Measurements from ENCODE around the gene SSU72.
A peak's percentile ranks its signal among the peaks of the same experiment; 100 is the strongest.
"Not testable (repeated sequence)": the region's sequence is repeated elsewhere in the genome, so short reads cannot be mapped to it uniquely, and the experiment has no call there.

Gene SSU72

GRCh38 chr1:1510912-1511532 is 63.6 kb downstream of the SSU72 start:
- Histone ChIP-seq H2AFZ (ENCODE audit: low read depth, low read length) (peak overlapping the region; percentile 75), H3K36me3 (ENCODE audit: insufficient read depth, low read length) (peaks cover 11% of the 10 kb centered on the region; the same call in 1 of the 2 replicates), H3K4me1 (ENCODE audit: insufficient read depth, low read length) (peaks cover 19% of the 10 kb centered on the region), H4K20me1 (ENCODE audit: insufficient read depth, low read length) (peaks cover 9% of the 10 kb centered on the region; the same call in 1 of the 2 replicates), H3K9ac (ENCODE audit: low read depth, low read length) (peak overlapping the region; percentile 86), H3K4me3 (ENCODE audit: low read depth in 1 of 2, low read length in 2 of 2) (peak overlapping the region; percentile 71 to 84), H3K79me2 (ENCODE audit: insufficient read depth, low read length) (peaks cover 35% of the 10 kb centered on the region), H3K27me3 (ENCODE audit: insufficient read depth, low read length, poor library complexity) (no peaks in the 10 kb centered on the region), H3K9me3 (ENCODE audit: insufficient read depth, low read length, severe bottlenecking) (no peaks in the 10 kb centered on the region), H3K27ac (ENCODE audit: low read length) (peak overlapping the region; percentile 85), H3K4me2 (ENCODE audit: insufficient read depth, low read length) (peak overlapping the region; percentile 88)
- no peak for ATAC-seq (ENCODE audit: insufficient read depth, low read depth)
- DNase-seq, result no peak
- TF ChIP-seq CTCF (IDR thresholded peaks at IDR 0.05; ENCODE audit: borderline replicate concordance, extremely low read depth, low read length, poor library complexity, severe bottlenecking) (peak; percentile 17), EZH2 (IDR thresholded peaks at IDR 0.05; ENCODE audit: borderline replicate concordance, low read depth, low read length, severe bottlenecking) (no peak)

DNA sequence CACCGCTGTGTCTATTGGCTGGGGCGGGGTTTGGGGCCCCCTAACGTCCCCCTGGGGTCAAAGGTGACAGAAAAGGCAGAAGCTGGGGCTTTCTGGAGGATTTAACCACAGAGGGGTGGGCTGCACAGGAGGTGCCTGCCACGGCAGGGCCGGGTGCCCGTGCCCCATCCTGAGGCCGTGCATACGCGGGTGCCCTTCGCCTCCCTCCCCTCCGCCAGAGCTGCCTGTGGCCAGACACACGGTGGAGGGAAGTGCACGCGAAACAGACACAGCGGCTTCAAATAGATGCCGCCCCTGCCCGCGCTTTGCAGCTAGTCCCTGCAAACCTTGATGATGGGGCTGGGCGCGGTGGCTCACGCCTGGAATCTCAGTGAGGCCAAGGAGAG is 65.2 kb downstream of the SSU72 start:
- H3K27me3 ChIP-seq (ENCODE audit: insufficient read depth, low read length, poor library complexity); ATAC-seq (ENCODE audit: insufficient read depth, low read depth); H2AFZ ChIP-seq (ENCODE audit: low read depth, low read length); H3K27ac ChIP-seq (ENCODE audit: low read length); H3K9me3 ChIP-seq (ENCODE audit: insufficient read depth, low read length, severe bottlenecking); DNase-seq; H3K4me2 ChIP-seq (ENCODE audit: insufficient read depth, low read length); H3K36me3 ChIP-seq (ENCODE audit: insufficient read depth, low read length); H3K9ac ChIP-seq (ENCODE audit: low read depth, low read length); H4K20me1 ChIP-seq (ENCODE audit: insufficient read depth, low read length); H3K4me3 ChIP-seq (ENCODE audit: low read depth in 1 of 2, low read length in 2 of 2): not testable (repeated sequence)
- Histone ChIP-seq H3K79me2 (ENCODE audit: insufficient read depth, low read length) (peaks cover 22% of the 10 kb centered on the region), H3K4me1 (ENCODE audit: insufficient read depth, low read length) (peaks cover 30% of the 10 kb centered on the region)

DNA sequence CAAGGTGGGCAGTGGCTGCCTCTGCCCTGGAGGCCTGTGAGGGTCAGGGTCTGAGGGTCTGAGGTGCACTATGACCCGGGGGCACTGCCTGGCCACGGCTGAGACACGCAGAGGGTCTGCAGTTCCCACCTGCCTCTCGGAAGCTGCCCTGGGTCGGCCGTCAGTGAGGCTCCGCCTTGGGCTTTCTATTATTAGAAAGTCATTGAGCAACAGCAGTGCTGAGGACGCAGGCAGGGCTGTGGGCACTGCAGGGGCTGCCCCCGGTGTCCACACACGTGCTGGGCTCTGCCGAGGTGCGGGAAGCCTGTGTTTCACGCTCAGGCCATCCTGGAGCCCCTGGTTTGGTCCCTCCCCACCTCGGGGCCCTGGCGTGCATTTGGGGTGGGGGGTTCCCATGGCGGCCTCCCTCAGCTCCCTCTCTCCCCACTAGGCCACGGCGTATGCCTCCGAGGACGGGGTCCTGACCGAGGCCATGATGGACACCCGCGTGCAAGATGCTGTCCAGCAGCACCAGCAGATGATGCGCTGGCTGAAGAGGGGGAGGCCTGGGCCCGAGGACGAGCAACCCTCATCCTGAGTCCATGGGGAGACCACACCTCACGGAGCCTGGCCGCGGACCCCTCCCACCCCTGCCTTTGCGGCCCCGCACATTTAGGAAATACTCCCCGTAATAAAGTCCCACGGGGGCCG is 65.7 kb downstream of the SSU72 start:
- ATAC-seq (ENCODE audit: insufficient read depth, low read depth); H3K4me3 ChIP-seq (ENCODE audit: low read depth in 1 of 2, low read length in 2 of 2); H4K20me1 ChIP-seq (ENCODE audit: insufficient read depth, low read length); H3K9me3 ChIP-seq (ENCODE audit: insufficient read depth, low read length, severe bottlenecking); H3K36me3 ChIP-seq (ENCODE audit: insufficient read depth, low read length); H2AFZ ChIP-seq (ENCODE audit: low read depth, low read length); DNase-seq; H3K27me3 ChIP-seq (ENCODE audit: insufficient read depth, low read length, poor library complexity); H3K9ac ChIP-seq (ENCODE audit: low read depth, low read length); H3K4me2 ChIP-seq (ENCODE audit: insufficient read depth, low read length); H3K27ac ChIP-seq (ENCODE audit: low read length): not testable (repeated sequence)
- Histone ChIP-seq H3K4me1 (ENCODE audit: insufficient read depth, low read length) (peaks cover 34% of the 10 kb centered on the region), H3K79me2 (ENCODE audit: insufficient read depth, low read length) (peaks cover 17% of the 10 kb centered on the region)

GRCh38 chr1:1507305-1507704 is 67.4 kb downstream of the SSU72 start:
- H4K20me1 ChIP-seq (ENCODE audit: insufficient read depth, low read length), result no peaks in the 10 kb centered on the region
- H3K4me1 ChIP-seq (ENCODE audit: insufficient read depth, low read length), result peaks cover 28% of the 10 kb centered on the region
- peaks cover 5% of the 10 kb centered on the region for H3K79me2 ChIP-seq (ENCODE audit: insufficient read depth, low read length)
- H3K9me3 ChIP-seq (ENCODE audit: insufficient read depth, low read length, severe bottlenecking), result no peaks in the 10 kb centered on the region
- no peak for DNase-seq
- ATAC-seq (ENCODE audit: insufficient read depth, low read depth), result no peak
- no peaks in the 10 kb centered on the region for H3K36me3 ChIP-seq (ENCODE audit: insufficient read depth, low read length)
- no peaks in the 10 kb centered on the region for H3K27me3 ChIP-seq (ENCODE audit: insufficient read depth, low read length, poor library complexity)
- TF ChIP-seq CTCF (IDR thresholded peaks at IDR 0.05; ENCODE audit: borderline replicate concordance, extremely low read depth, low read length, poor library complexity, severe bottlenecking) (no peak), EZH2 (IDR thresholded peaks at IDR 0.05; ENCODE audit: borderline replicate concordance, low read depth, low read length, severe bottlenecking) (no peak)
- no peak overlapping the region for H2AFZ ChIP-seq (ENCODE audit: low read depth, low read length)
- H3K9ac ChIP-seq (ENCODE audit: low read depth, low read length), result no peak overlapping the region
- no peak overlapping the region for H3K27ac ChIP-seq (ENCODE audit: low read length)
- H3K4me3 ChIP-seq (ENCODE audit: low read depth in 1 of 2, low read length in 2 of 2), result no peak overlapping the region
- no peak overlapping the region for H3K4me2 ChIP-seq (ENCODE audit: insufficient read depth, low read length)

DNA sequence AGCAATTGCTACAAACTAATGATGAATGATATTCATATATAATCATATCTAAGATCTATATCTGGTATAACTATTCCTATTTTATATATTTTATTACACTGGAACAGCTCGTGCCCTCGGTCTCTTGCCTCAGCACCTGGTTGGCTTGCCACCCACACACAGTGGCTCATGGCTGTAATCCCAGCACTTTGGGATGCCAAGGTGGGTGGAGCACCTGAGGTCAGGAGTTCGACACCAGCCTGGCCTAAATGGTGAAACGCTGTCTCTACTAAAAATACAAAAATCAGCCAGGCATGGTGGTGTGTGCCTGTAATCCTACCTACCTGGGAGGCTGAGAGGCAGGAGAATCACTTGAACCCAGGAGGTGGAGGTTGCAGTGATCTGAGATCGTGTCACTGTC is 68.9 kb downstream of the SSU72 start:
- H4K20me1 ChIP-seq (ENCODE audit: insufficient read depth, low read length); H3K36me3 ChIP-seq (ENCODE audit: insufficient read depth, low read length); H2AFZ ChIP-seq (ENCODE audit: low read depth, low read length); ATAC-seq (ENCODE audit: insufficient read depth, low read depth); H3K9me3 ChIP-seq (ENCODE audit: insufficient read depth, low read length, severe bottlenecking); DNase-seq; H3K27ac ChIP-seq (ENCODE audit: low read length); H3K79me2 ChIP-seq (ENCODE audit: insufficient read depth, low read length); H3K27me3 ChIP-seq (ENCODE audit: insufficient read depth, low read length, poor library complexity); H3K4me3 ChIP-seq (ENCODE audit: low read depth in 1 of 2, low read length in 2 of 2); H3K9ac ChIP-seq (ENCODE audit: low read depth, low read length): not testable (repeated sequence)
- H3K4me2 ChIP-seq (ENCODE audit: insufficient read depth, low read length), result peak overlapping the region; percentile 59; the same call in 1 of the 2 replicates
- H3K4me1 ChIP-seq (ENCODE audit: insufficient read depth, low read length), result peaks cover 23% of the 10 kb centered on the region

DNA sequence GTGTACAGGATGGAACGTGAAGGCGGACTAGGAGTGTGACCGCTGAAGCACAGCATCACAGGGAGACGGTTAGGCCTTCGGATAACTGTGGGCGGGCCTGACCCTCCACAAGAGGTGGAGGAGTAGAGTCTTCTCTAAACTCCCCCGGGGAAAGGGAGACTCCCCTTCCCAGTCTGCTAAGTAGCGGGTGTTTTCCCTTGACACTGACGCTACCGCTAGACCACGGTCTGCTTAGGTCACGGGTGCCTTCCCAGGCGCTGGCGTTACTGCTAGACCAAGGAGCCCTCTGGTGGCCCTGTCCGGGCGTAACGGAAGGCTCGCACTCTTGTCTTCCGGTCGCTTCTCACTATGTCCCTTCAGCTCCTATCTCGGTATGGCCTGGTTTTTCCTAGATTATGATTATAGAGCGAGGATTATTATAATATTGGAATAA is 69.3 kb downstream of the SSU72 start:
- peak overlapping the region; percentile 95 for H2AFZ ChIP-seq (ENCODE audit: low read depth, low read length)
- peak overlapping the region in 1 of 2 experiments; percentile 45; a peak in 1 of 4 replicates for H3K4me3 ChIP-seq (ENCODE audit: low read depth in 1 of 2, low read length in 2 of 2)
- DNase-seq, result peak; percentile 36
- ATAC-seq (ENCODE audit: insufficient read depth, low read depth), result peak; percentile 47
- not testable (repeated sequence) for H3K79me2 ChIP-seq (ENCODE audit: insufficient read depth, low read length); H4K20me1 ChIP-seq (ENCODE audit: insufficient read depth, low read length); H3K36me3 ChIP-seq (ENCODE audit: insufficient read depth, low read length); H3K9me3 ChIP-seq (ENCODE audit: insufficient read depth, low read length, severe bottlenecking); H3K27me3 ChIP-seq (ENCODE audit: insufficient read depth, low read length, poor library complexity)
- H3K4me2 ChIP-seq (ENCODE audit: insufficient read depth, low read length), result peak overlapping the region; percentile 59
- H3K27ac ChIP-seq (ENCODE audit: low read length), result 0 out of 2 replicates have a peak overlapping the region, but pooled peaks have one; percentile 59
- peaks cover 19% of the 10 kb centered on the region for H3K4me1 ChIP-seq (ENCODE audit: insufficient read depth, low read length)
- H3K9ac ChIP-seq (ENCODE audit: low read depth, low read length), result peak overlapping the region; percentile 20; the same call in 1 of the 2 replicates
